GM19452 (cell line): ENCODE results near the gene RNF157.
"Not testable (repeated sequence)": the region's sequence is repeated elsewhere in the genome, so short reads cannot be mapped to it uniquely, and the experiment has no call there.

Source experiments
- ATAC-seq: cut with Tn5 transposase; IDR thresholded peaks from one replicate; pipeline ENCODE4 v1.9.1; 2021; ENCODE audit not compliant: unreplicated experiment

Gene RNF157

GRCh38 chr17:76195281-76196096 lies 44.8 kb downstream of the RNF157 start:
- no peak for ATAC-seq

DNA sequence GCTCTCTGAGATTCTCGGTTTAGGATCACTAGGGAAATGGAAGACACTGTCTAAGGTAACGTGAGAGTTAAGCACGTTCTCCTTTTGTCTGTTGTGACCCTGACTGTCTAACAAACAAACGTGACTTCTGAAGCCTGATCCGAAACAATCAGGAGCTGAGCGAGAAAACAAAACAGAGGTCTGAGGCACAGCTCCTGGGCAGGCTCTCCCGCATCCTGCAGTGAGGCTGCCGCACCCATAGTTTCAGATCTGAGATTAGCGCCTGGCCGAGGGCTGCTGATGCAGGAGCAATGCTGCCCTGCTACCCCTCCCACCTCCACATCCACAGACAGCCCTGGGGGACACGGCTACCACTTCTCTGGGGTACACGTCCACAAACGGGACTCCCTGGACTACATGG lies 46.7 kb downstream of the RNF157 start:
- no peak for ATAC-seq

DNA sequence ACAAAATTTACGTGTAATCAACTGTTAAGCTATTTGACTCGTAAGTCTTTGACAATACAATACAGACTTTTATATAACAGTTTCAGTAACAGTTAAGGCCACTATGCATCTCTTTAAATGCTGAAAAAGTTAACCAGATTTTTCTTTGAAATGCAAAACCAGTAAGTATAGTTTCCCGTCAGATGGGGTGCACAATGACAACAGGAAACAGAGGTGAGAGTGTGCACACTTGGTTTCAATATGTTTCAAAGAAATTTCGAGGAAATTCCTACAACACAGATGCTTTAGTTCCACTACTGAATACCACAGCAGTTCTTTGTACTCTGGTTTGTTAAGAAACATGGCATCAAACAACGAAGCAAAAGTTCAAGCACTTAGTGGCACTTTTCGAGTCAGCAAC lies 48.4 kb downstream of the RNF157 start:
- peak; percentile 50 for ATAC-seq

DNA sequence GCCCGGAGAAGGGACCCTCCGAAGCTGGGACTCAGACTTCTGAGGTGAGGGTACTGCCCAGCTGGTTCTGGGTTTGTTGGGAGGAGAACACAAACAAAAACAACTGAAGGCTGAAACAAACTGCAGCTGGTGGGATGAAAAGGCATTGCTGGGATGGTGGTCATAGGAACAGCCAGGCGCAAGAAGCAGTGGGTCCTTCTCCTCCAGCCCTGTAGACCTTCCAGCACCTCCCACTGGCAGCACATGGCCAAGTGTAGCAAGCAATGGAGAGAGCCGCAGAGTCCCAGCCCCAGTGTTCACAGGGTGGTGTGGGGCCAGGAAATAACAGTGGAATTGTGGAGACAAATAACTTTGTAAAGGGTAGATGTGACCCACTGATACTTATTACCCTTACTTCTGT lies 50.6 kb downstream of the RNF157 start:
- no peak for ATAC-seq

DNA sequence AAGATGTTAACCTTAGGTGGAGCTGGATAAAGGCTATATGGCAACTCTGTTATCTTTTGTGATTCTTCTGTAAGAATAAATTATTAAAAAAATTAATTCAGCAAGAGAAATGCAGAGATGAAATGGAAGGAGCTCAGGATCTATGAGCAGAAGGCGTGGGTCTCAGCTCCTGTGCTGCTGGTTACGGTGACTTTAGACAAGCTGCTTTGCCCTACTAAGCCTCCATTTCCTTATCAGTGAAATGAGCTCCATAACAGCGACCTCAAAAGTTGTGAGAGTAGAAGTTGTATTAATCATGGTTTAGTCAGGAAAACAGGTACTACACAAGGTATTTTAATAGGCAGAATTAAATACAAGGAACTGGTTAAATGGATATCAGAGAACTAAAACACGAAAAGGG lies 51.0 kb downstream of the RNF157 start:
- ATAC-seq = no peak

DNA sequence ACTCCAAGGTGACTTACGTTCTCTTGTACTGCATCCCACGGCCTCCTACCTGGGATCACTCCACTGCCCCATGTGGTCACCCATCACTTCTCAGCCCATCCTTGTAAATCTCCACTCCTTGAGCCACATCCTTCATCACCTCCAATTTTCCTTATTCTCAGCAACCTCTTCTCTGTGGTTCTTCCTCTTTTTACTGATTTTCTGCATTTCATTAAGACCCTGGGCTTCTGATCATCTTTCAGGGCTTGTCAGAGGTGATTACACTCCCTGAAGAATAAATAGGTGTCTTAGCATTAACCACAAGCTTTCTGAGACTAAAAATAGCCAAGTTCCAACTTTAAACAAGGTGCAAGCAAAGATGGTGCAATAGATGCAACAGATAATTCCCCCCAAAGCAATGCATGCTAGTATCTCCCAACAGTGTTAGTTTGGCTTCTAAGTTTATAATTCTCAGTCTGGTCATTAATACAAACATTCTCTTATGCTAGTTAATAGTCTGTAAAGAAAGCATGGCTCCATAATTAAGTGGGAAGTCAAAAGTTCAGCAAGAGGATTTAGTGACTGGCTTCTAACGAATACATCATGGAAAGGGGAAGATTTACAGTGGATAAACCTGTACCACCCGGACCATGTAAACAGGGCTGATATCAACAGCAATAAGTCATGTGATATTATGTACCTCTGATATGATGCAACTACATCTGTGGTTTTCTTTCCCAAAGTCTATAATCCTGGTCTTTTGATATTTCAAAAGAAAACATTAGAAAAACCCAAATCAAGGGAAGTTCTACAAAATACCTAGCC lies 51.9 kb downstream of the RNF157 start:
- no peak for ATAC-seq

DNA sequence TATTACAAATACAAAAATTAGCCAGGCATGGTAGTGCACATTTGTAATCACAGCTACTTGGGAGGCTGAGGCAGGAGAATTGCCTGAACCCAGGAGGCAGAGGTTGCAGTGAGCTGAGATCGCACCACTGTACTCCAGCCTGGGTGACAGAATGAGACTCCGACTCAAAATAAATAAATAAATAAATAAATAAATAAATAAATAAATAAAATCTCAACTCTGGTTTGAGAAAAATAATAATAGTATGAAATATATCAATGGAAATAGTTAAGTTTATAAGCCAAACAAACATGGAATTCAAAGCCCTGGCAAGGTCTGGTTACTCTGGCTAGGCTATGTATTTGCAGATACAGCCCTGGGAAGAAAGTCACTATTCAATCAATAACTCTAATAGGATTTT lies 53.5 kb downstream of the RNF157 start:
- not testable (repeated sequence) for ATAC-seq

GRCh38 chr17:76184290-76184689 lies 56.0 kb downstream of the RNF157 start:
- ATAC-seq = no peak

- no peak for ATAC-seq
Observed at GRCh38 chr17:76182016-76182764, 58.1 kb downstream of the RNF157 start.

DNA sequence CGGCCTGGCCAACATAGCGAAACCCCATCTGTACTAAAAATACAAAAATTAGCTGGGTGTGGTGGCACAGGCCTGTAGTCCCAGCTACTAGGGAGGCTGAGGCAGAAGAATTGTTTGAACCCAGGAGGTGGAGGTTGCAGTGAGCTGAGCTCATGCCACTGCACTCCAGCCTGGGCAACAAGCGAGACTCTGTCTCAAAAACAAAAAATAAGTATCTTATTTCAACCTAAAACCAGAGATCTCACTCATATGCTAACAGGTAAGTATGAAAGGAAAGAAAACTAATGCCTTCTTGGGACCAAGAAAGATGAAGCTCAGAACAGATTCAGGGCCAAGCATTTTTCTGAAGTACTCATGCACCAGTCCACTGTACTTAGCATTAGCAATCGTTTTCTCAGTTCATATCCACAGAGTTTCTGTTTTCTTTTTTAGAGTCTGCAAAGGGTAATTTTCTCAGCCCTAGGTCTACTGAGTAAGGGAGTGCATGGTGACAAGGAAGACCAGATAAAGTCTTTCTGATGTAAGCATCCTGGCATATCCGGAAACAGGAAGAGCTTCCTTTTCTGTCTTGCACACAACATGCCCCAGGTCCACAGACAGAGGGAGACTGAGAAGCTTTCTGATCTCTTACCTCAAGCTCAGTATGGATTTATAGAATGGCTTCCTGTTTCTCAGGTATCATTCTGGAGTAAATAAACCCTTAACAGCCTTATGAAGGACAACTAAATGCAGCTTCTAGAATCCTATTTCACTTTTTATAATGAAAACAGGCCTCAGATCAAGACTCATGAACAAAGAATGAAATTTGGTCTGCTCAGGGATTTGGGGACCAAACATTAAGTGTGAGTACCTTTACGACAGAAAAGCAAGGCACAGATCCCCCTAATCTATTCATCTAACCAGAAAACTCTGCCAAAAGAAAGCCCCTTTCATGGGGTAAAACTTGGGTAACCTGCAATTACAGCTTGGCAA lies 60.5 kb downstream of the RNF157 start:
- ATAC-seq = no peak

GRCh38 chr17:76178124-76178523 lies 62.2 kb downstream of the RNF157 start:
- no peak for ATAC-seq

DNA sequence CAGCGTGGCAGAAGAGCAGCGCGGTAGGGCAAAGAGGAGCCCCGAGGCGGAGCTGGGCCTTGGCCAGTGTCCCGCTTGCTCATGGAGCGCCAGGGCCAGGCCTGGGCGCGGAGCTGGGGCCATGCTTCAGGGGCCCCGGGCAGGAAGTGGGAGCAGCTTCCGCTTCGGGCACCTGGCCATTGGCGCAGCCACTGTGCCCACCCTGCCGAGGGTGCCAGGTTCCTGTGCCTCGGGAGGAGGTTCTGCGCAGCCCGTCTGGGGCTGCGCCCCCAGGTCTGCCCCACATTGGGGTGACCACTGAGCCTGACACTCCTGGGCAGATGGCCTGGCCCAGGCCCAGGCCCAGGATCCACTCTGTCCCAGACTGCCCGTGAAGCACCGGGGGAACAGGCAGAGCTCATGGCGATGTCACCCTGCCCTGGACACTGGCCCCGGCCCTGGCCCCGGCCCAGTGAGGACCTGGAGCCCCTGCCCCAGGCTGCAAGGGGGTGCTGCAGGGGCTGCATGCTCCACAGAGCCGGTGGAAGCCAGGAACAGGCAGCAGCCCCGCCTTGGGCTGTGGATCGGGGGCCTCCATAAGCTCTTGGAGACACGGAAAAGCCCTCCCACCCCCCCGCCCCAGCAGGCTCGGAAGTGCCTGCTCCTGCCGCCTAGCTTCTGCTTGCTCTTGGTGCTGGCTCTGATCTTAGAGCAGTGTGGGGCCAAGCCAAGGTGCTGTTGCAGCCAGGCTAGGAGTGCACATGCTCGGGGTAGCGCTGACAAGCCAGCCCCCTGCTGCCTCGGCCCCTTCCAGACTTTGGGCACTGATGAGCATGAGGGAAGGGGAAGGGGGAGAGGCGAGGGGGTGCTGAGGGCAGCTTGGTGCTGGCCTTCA lies 63.4 kb downstream of the RNF157 start:
- ATAC-seq = no peak

- ATAC-seq = no peak
Observed at GRCh38 chr17:76174037-76174436, 66.3 kb downstream of the RNF157 start.

GRCh38 chr17:76173474-76173873 lies 66.8 kb downstream of the RNF157 start:
- ATAC-seq = no peak

GRCh38 chr17:76171706-76172105 lies 68.6 kb downstream of the RNF157 start:
- ATAC-seq = no peak

DNA sequence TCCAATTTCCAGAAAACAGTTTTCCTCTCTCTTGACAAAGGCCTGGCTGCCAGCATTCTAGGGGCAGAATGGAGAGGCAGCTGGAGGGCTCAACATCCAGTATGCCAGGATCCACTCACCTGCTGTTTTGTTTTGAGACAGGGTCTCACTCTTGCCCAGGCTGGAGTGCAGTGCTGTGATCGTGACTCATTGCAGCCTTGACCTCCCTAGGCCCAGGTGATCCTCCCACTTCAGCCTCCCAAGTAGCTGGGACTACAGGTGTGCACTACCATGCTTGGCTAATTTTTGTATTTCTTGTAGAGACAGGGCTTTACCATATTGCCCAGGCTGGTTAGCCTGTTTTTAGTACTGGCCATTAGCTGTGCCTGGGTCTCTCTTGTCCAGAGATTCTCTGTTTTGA lies 70.2 kb downstream of the RNF157 start:
- ATAC-seq = no peak

GRCh38 chr17:76166906-76167305 lies 73.4 kb downstream of the RNF157 start:
- no peak for ATAC-seq

DNA sequence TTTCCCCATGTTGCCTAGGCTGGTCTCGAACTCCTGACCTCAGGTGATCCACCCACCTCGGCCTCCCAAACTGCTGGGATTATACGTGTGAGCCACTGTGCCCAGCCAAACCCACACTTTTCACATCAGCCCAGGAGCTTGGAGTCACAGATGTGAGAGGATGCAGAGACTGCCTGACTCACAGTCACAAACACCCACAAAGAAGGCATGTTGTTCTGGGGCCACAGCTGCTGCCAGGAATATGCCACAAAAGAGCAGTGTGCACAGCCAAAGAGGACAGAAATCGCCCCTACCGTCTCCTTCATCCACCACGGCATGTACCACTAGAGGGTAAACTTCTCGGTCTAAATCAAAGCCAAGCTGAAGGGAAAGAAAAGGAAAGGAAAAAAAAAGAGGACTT lies 74.1 kb downstream of the RNF157 start:
- no peak for ATAC-seq

DNA sequence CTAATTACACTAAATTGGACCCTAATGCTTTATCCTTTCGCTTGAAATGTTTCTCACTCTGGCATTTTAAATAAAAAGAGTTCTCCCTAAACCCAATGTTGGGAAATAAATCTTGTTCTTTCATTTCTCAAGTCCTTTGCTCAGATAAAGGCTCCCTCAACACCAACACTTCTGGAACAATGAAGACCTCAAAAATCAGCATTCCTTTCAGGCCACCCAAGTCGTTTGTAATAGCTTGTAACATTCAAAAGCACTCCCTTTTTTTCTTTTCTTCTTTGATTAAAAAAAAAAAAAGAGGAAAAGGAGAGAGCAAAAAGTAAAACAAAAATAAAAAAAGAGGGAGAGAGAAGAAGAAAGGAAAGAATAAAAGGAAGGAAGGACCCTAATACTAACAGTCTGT lies 76.0 kb downstream of the RNF157 start:
- ATAC-seq = no peak
